ENCODE results near the gene RPS16. TPM values are rescaled to one million over a fixed set of nuclear protein-coding genes. Genes with fewer than 3 reads are reported as not detected.
A peak's percentile ranks its signal among the peaks of the same experiment; 100 is the strongest.
"Not testable (repeated sequence)": the region's sequence is repeated elsewhere in the genome, so short reads cannot be mapped to it uniquely, and the experiment has no call there.

Gene RPS16
- total and polyA plus RNA-seq, 2 of the 13 experiments (the other 11 are each of a cell fraction or from before 2014, with no cell fraction given) = 488 to 2,583 TPM

DNA sequence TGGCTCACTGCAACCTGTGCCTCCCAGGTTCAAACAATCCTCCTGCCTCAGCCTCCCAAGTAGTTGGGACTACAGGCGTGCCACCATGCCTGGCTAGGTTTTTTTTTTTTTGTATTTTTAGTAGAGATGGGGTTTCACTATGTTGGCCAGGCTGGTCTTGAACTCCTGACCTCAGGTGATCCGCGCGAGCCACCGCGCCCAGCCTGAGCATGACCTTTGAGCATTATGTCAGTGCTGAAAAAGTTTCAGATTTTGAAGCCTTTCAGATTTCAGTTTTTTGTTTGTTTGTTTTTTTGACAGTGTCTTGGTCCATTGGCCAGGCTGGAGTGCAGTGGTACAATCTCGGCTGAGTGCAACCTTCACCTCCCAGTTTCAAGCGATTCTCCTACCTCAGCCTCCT is 15.5 kb upstream of the RPS16 start:
- POLR2A ChIA-PET; ATAC-seq; H3K9ac ChIP-seq (ENCODE audit: insufficient read depth, low read depth, low read length); BruUV-seq (replicated peaks); H3K4me2 ChIP-seq (ENCODE audit: low read depth, low read length); H3K4me3 ChIP-seq (replicated peaks in 1 of 3; ENCODE audit: insufficient read depth in 1 of 3, low read depth in 2 of 3, low read length in 3 of 3); H2AFZ ChIP-seq (ENCODE audit: low read length); H3K27me3 ChIP-seq (ENCODE audit: control insufficient read depth in 1 of 2, insufficient read depth in 2 of 2, low read length in 2 of 2); DNase-seq (ENCODE audit: low spot score); FAIRE-seq; CTCF ChIA-PET (ENCODE audit: low intra/inter-chr PET ratio, low total read pairs); intact Hi-C loops (cut with micrococcal nuclease; ENCODE audit: unreplicated experiment); H3K27ac ChIP-seq (ENCODE audit: extremely low read length, insufficient read depth, low read length); H3K9me3 ChIP-seq (ENCODE audit: low read length); in situ Hi-C loops (cut with HindIII; ENCODE audit: extremely low pct_ligation_motif_present, low pct_unique_long_range_greater_than_20kb); H4K20me1 ChIP-seq (ENCODE audit: insufficient read depth, low read length): not testable (repeated sequence)
- peaks cover 52% of the 10 kb centered on the region for H3K4me1 ChIP-seq (ENCODE audit: insufficient read depth, low read length)
- 95% methylated on average over 8 of the region's 8 CpGs for WGBS (ENCODE audit: low lambda C conversion rate)
- H3K79me2 ChIP-seq (ENCODE audit: insufficient read depth, low read length) = peaks cover 64% of the 10 kb centered on the region
- peaks cover 16 to 40% of the 10 kb centered on the region in 2 experiments; a peak in 4 of 5 replicates for H3K36me3 ChIP-seq (replicated peaks in 1 of 2; ENCODE audit: control insufficient read depth in 1 of 2, insufficient read depth in 2 of 2, low read length in 2 of 2)
- TF ChIP-seq RARA (CRISPR knock-in tag; IDR thresholded peaks at IDR 0.05) (peak; percentile 49), RXRA (CRISPR knock-in tag; IDR thresholded peaks at IDR 0.05) (peak; percentile 18; the same call in 1 of the 2 replicates), HNF4A (CRISPR knock-in tag; IDR thresholded peaks at IDR 0.05) (peak; percentile 22; the same call in 1 of the 2 replicates), ZNF121 (CRISPR knock-in tag; IDR thresholded peaks at IDR 0.05) (peak; percentile 41; the same call in 1 of the 2 replicates)
- TF ChIP-seq, protein P1, sequence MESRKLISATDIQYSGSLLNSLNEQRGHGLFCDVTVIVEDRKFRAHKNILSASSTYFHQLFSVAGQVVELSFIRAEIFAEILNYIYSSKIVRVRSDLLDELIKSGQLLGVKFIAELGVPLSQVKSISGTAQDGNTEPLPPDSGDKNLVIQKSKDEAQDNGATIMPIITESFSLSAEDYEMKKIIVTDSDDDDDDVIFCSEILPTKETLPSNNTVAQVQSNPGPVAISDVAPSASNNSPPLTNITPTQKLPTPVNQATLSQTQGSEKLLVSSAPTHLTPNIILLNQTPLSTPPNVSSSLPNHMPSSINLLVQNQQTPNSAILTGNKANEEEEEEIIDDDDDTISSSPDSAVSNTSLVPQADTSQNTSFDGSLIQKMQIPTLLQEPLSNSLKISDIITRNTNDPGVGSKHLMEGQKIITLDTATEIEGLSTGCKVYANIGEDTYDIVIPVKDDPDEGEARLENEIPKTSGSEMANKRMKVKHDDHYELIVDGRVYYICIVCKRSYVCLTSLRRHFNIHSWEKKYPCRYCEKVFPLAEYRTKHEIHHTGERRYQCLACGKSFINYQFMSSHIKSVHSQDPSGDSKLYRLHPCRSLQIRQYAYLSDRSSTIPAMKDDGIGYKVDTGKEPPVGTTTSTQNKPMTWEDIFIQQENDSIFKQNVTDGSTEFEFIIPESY (CRISPR knock-in tag; IDR thresholded peaks at IDR 0.05) = peak; percentile 93

DNA sequence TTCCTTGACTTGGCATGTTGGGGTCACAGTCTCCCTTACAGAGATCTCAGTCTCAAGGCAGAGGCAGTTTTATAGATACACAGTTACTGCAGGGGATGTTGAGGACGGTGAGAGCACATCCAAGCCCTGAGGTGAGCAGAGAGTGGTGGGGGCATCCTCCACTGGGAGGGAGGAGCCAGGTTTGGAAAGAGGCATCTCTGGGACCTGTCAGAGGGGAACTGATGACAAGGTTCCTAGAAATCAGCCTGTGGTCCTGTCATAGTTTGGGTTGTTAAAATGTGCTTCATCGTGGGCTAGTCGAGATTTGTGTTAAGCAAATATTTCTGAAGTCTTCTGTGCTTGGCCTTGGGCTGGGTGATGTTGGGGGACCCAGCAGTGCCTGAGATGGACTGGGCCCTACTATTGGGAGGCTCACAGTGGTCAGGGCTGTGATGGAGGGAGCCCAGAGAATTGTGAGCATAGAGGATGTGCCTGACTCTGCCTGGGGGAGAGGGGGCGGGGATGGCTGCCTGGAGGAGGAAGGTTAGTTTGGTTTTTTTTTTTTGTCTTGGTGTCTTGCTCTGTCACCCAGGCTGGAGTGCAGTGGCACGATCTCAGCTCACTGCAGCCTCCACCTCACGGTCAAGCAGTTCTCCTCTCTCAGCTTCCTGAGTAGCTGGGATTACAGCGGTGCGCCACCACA is 13.5 kb upstream of the RPS16 start:
- H3K4me1 ChIP-seq (ENCODE audit: insufficient read depth, low read length) = peaks cover 54% of the 10 kb centered on the region
- H4K20me1 ChIP-seq (ENCODE audit: insufficient read depth, low read length) = 0 out of 2 replicates have a peak, but pooled peaks cover 3% of the 10 kb centered on the region
- peaks cover 82% of the 10 kb centered on the region for H3K79me2 ChIP-seq (ENCODE audit: insufficient read depth, low read length)
- H3K27me3 ChIP-seq (ENCODE audit: control insufficient read depth in 1 of 2, insufficient read depth in 2 of 2, low read length in 2 of 2) = peaks cover 0 to 3% of the 10 kb centered on the region in 2 experiments; a peak in 1 of 5 replicates
- H3K9ac ChIP-seq (ENCODE audit: insufficient read depth, low read depth, low read length) = no peak overlapping the region
- ATAC-seq (no peak), DNase-seq (ENCODE audit: low spot score) (no peak), FAIRE-seq (no peak)
- no peak overlapping the region for H3K4me3 ChIP-seq (replicated peaks in 1 of 3; ENCODE audit: insufficient read depth in 1 of 3, low read depth in 2 of 3, low read length in 3 of 3)
- no peak overlapping the region for H3K27ac ChIP-seq (ENCODE audit: extremely low read length, insufficient read depth, low read length)
- in situ Hi-C loops (cut with HindIII; ENCODE audit: extremely low pct_ligation_motif_present, low pct_unique_long_range_greater_than_20kb) (no loop called here), intact Hi-C loops (cut with micrococcal nuclease; ENCODE audit: unreplicated experiment) (no loop called here)
- H3K36me3 ChIP-seq (replicated peaks in 1 of 2; ENCODE audit: control insufficient read depth in 1 of 2, insufficient read depth in 2 of 2, low read length in 2 of 2) = peaks cover 12 to 34% of the 10 kb centered on the region in 2 experiments; a peak in 4 of 5 replicates
- H3K4me2 ChIP-seq (ENCODE audit: low read depth, low read length) = no peak overlapping the region
- CTCF ChIA-PET (ENCODE audit: low intra/inter-chr PET ratio, low total read pairs) = no interaction called here
- H2AFZ ChIP-seq (ENCODE audit: low read length) = no peak overlapping the region
- 91% methylated on average over 8 of the region's 8 CpGs for WGBS (ENCODE audit: low lambda C conversion rate)
- POLR2A ChIA-PET = interaction anchor here (1.6 to 2.0 kb wide), 2 partner anchors 14 kb away, joined by 4 to 10 read pairs; partner anchors contain the start of gene RPS16
- H3K9me3 ChIP-seq (ENCODE audit: low read length) = no peaks in the 10 kb centered on the region
- no TSS peak for BruUV-seq (replicated peaks)
- no peak for TF ChIP-seq BHLHE40 (IDR thresholded peaks at IDR 0.05; ENCODE audit: low read length)
- TF ChIP-seq ZNF3 (CRISPR knock-in tag; IDR thresholded peaks at IDR 0.05) = no peak
- TF ChIP-seq, protein P2, sequence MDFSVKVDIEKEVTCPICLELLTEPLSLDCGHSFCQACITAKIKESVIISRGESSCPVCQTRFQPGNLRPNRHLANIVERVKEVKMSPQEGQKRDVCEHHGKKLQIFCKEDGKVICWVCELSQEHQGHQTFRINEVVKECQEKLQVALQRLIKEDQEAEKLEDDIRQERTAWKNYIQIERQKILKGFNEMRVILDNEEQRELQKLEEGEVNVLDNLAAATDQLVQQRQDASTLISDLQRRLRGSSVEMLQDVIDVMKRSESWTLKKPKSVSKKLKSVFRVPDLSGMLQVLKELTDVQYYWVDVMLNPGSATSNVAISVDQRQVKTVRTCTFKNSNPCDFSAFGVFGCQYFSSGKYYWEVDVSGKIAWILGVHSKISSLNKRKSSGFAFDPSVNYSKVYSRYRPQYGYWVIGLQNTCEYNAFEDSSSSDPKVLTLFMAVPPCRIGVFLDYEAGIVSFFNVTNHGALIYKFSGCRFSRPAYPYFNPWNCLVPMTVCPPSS (IDR thresholded peaks at IDR 0.05) = no peak

Data from HepG2 (cell line).